Measurements from ENCODE around the gene SLC6A8. TPM values are rescaled to one million over a fixed set of nuclear protein-coding genes. Genes with fewer than 3 reads are reported as not detected.

The SLC6A8 gene
- total RNA-seq, 2 donors from 2014 or later, result 1.8 to 2.2 TPM

DNA sequence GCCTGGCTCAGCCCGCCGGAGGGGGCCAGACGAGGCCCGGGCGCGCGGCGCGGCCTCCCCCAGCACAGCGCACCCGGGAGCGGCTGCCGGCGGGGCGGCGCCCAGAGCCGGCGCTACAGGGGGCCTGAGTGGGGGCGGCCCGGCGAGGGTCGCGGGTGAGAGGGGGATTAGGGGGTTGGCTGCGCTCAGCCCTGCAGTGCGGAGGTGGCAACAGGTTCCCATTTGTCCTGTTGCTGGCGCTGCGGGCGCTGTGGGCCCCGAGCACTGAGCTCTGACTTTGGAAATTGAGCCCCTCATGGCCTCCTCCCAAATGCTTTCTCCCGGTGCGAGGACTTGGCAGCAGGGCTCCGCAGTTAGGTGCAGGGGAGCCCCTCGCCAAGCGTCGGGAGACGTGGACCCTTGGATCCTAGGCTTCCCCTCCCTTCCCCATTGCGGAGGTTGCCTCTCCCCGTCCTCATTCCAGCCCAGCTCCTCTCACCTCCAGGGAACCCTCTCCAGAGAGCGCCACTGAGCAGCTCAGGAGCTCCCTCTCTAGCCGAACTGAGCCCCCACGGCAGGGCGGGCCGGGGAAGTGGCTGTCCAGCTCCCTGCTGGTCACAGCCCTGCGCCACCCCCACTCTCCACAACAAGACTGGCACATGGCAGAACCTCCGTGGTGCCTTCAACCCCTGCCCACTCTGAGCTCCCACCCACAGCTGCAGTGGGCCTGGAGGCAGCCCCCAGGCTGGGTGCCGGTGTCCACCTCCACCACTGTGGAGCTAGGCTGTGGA, 43.2 kb upstream of the SLC6A8 start:
- Mint-ChIP-seq H3K4me3 (peak overlapping the region in 1 of 2 donors; percentile 42), H3K36me3 (ENCODE audit: insufficient read depth in 2 of 2) (no peaks in the 10 kb centered on the region), H3K9me3 (no peaks in the 10 kb centered on the region), H3K27me3 (ENCODE audit: low read depth) (peaks cover 36% of the 10 kb centered on the region), H3K27ac (no peak overlapping the region), H3K4me1 (ENCODE audit: low read depth) (peaks cover 10% of the 10 kb centered on the region)
- DNase-seq (no peak), ATAC-seq (replicated peaks in 1 of 2) (peak; percentile 22 to 30)

DNA sequence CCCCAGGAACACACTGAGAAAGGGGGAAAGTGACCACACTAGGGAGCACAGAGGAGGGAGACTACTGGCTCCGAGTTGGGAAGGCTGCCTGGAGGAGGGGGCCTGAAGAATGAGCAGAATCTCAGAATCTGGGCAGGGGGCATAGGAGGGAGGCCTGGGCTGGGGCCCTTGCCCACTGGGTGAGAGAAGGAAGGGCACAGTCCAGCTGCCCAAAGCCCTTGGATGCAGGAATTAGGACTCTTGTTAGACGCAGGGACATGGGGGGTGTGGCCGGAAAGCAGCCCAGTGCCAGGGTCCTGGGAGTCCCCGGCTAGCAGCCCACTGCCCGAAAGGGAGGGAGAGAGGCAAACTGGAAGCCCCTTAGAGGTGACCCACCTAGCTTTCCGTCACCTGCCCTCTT, 42.6 kb upstream of the SLC6A8 start:
- Mint-ChIP-seq H3K4me3 (no peak overlapping the region), H3K27me3 (ENCODE audit: low read depth) (peaks cover 36% of the 10 kb centered on the region), H3K36me3 (ENCODE audit: insufficient read depth in 2 of 2) (no peaks in the 10 kb centered on the region)

DNA sequence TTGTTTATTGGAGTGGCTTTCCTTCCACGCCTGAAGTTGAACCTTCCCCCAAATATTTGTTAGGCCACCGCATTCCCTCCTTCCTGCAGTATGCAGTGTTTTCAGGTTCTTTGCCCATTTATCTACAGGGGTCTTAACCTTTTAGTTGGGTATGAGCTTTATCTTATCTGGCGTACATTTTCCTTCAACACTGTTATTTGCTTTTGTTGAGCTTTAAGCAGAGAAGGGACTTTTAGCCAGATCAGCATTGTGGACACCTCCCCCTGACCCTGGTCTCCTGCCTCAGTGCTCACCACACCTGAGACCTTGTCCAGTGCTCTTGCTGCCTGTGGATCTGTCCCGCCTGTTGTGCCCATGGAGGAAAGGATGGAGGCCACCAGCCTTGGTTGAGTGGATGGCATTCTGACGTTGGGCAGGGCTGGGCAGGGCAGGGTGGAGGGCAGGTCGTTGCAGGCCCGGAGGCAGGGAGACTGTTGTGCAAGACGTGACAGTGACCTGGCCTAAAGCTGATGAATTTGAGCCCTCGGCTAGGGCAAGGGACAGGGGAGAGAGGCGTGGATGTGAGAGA, 41.7 kb upstream of the SLC6A8 start:
- H3K4me3 Mint-ChIP-seq, result no peak overlapping the region
- H3K27me3 Mint-ChIP-seq (ENCODE audit: low read depth), result peaks cover 36% of the 10 kb centered on the region
- no peaks in the 10 kb centered on the region for H3K9me3 Mint-ChIP-seq
- H3K4me1 Mint-ChIP-seq (ENCODE audit: low read depth), result peaks cover 10% of the 10 kb centered on the region
- no peaks in the 10 kb centered on the region for H3K36me3 Mint-ChIP-seq (ENCODE audit: insufficient read depth in 2 of 2)
- DNase-seq, result no peak
- no peak for ATAC-seq (replicated peaks in 1 of 2)
- no peak overlapping the region for H3K27ac Mint-ChIP-seq

More for the DNA sequence above, 42.6 kb upstream of the SLC6A8 start:
- ATAC-seq (replicated peaks in 1 of 2), result no peak
- no peak overlapping the region for H3K27ac Mint-ChIP-seq
- peaks cover 10% of the 10 kb centered on the region for H3K4me1 Mint-ChIP-seq (ENCODE audit: low read depth)
- no peak for DNase-seq
- no peaks in the 10 kb centered on the region for H3K9me3 Mint-ChIP-seq

GRCh38 chrX:153646620-153647373, 40.9 kb upstream of the SLC6A8 start, which contains the start of gene DUSP9:
Gene DUSP9 (plus strand): TSS chrX:153647203. CDS start chrX:153647954, 751 bp downstream.
- Mint-ChIP-seq H3K4me3 (peak within 1 kb of the TSS in 1 of 2 donors; percentile 44), H3K27me3 (ENCODE audit: low read depth) (peaks cover 35% of the 10 kb centered on the region), H3K36me3 (ENCODE audit: insufficient read depth in 2 of 2) (no peaks in the 10 kb centered on the region), H3K4me1 (ENCODE audit: low read depth) (peaks cover 6% of the 10 kb centered on the region), H3K9me3 (no peaks in the 10 kb centered on the region), H3K27ac (no peak within 1 kb of the TSS)
- ATAC-seq (replicated peaks in 1 of 2) (peak; percentile 23 to 39), DNase-seq (no peak)

DNA sequence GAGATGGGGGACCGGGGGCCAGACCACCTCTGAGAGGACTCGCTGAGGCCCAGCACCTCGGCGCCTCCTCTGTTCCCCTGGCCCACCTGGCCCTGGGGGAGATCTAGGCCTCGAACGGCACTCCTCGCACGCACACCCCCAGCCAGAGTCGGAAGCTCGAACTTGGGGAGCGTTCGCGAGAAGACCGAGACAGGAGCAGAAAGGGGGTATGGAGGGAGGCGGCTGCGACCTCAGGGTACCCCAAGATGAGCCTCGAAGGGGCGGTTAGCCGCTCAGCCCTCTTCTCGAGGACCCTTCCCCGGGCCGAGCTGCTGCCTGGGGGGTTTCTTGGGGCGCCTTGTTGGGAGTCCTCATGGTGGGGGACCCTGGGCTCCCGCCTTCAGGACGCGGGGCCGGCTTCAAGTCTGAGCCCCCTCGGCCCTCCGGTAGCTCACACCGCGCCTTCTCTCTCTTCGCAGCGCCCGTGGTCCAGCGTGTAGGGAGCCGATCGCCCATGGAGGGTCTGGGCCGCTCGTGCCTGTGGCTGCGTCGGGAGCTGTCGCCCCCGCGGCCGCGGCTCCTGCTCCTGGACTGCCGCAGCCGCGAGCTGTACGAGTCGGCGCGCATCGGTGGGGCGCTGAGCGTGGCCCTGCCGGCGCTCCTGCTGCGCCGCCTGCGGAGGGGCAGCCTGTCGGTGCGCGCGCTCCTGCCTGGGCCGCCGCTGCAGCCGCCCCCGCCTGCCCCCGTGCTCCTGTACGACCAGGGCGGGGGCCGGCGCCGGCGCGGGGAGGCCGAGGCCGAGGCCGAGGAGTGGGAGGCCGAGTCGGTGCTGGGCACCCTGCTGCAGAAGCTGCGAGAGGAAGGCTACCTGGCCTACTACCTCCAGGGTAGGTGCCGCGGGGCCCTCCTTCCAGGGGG, 40.0 kb upstream of the SLC6A8 start:
- Mint-ChIP-seq H3K27me3 (ENCODE audit: low read depth) (peaks cover 35% of the 10 kb centered on the region), H3K36me3 (ENCODE audit: insufficient read depth in 2 of 2) (no peaks in the 10 kb centered on the region), H3K27ac (no peak overlapping the region), H3K4me3 (peak overlapping the region in 1 of 2 donors; percentile 44), H3K9me3 (no peaks in the 10 kb centered on the region), H3K4me1 (ENCODE audit: low read depth) (peaks cover 4% of the 10 kb centered on the region)
- DNase-seq, result no peak
- ATAC-seq (replicated peaks in 1 of 2), result no peak

DNA sequence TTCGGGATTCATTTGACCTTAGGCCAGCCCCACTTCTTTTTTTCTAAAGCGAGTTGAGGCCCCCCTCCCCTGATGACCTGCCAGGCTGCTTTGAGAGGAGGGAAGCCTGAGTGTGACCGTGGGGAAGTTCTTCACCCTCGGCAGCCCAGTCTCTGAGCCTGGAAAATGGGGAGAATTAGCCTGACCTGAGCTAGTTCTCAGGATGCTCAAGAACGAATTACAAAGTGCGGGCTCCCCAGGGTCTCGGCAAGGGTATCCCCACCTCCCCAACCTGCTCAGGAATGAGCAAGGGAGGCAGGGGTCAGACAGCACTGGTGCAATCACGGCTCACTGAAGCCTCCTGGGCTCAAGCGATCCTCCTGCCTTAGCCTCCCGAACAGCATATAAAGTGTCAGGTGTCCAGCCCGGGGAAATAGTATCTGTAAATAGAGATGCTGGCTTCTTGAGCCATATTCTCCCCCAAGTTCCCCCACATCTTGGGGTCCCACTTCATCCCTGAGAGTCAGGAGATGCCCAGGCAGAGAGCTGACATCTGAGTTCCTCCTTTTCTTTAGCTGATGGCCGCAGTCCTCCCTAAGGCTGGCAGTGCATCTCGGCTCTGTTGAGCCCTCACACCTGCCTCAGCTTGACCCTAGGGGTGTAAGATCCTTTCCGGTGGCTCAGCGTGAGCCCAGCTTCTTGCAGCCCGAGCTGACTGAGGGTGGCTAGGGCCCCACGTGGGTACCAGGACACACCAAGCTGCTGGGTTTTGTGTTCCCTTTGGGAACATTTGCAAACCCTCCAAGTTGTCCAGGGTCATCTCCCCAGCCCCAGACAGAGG, 39.2 kb upstream of the SLC6A8 start:
- DNase-seq (no peak), ATAC-seq (replicated peaks in 1 of 2) (no peak)
- Mint-ChIP-seq H3K4me1 (ENCODE audit: low read depth) (no peaks in the 10 kb centered on the region), H3K9me3 (no peaks in the 10 kb centered on the region), H3K4me3 (no peak overlapping the region), H3K27ac (no peak overlapping the region), H3K27me3 (ENCODE audit: low read depth) (peaks cover 29% of the 10 kb centered on the region), H3K36me3 (ENCODE audit: insufficient read depth in 2 of 2) (no peaks in the 10 kb centered on the region)

DNA sequence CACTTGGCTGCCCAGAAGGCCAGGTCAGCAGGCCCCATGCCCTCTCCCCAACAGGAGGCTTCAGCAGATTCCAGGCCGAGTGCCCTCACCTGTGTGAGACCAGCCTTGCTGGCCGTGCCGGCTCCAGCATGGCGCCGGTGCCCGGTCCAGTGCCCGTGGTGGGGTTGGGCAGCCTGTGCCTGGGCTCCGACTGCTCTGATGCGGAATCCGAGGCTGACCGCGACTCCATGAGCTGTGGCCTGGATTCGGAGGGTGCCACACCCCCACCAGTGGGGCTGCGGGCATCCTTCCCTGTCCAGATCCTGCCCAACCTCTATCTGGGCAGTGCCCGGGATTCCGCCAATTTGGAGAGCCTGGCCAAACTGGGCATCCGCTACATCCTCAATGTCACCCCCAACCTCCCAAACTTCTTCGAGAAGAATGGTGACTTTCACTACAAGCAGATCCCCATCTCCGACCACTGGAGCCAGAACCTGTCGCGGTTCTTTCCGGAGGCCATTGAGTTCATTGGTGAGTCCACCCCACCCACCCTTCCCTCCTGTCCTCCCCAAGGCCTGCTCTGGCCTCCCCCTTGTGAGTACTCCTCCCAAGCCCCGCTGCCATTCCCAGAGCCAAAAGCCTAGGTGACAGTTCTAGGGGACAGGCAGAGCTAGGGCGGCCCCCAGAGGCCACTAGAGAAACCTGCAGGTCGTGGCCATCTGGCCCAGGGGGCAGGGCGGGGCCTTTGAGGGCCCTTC, 38.4 kb upstream of the SLC6A8 start:
- Mint-ChIP-seq H3K4me1 (ENCODE audit: low read depth) (no peaks in the 10 kb centered on the region), H3K27ac (no peak overlapping the region), H3K9me3 (no peaks in the 10 kb centered on the region), H3K4me3 (no peak overlapping the region), H3K36me3 (ENCODE audit: insufficient read depth in 2 of 2) (no peaks in the 10 kb centered on the region), H3K27me3 (ENCODE audit: low read depth) (peaks cover 29% of the 10 kb centered on the region)
- DNase-seq, result peak; percentile 46 to 52
- ATAC-seq (replicated peaks in 1 of 2), result peak; percentile 65 to 82

GRCh38 chrX:153649915-153650782, 37.6 kb upstream of the SLC6A8 start:
- ATAC-seq (replicated peaks in 1 of 2), result no peak

GRCh38 chrX:153650959-153651358, 36.8 kb upstream of the SLC6A8 start:
- ATAC-seq (replicated peaks in 1 of 2) (no peak), DNase-seq (no peak)
- no peak overlapping the region for H3K27ac Mint-ChIP-seq
- peaks cover 14% of the 10 kb centered on the region for H3K27me3 Mint-ChIP-seq (ENCODE audit: low read depth)
- H3K36me3 Mint-ChIP-seq (ENCODE audit: insufficient read depth in 2 of 2), result no peaks in the 10 kb centered on the region
- H3K4me1 Mint-ChIP-seq (ENCODE audit: low read depth), result no peaks in the 10 kb centered on the region
- H3K9me3 Mint-ChIP-seq, result no peaks in the 10 kb centered on the region
- H3K4me3 Mint-ChIP-seq, result no peak overlapping the region

More at GRCh38 chrX:153649915-153650782, 37.6 kb upstream of the SLC6A8 start:
- H3K9me3 Mint-ChIP-seq, result no peaks in the 10 kb centered on the region
- no peak overlapping the region for H3K27ac Mint-ChIP-seq
- DNase-seq, result no peak
- no peaks in the 10 kb centered on the region for H3K4me1 Mint-ChIP-seq (ENCODE audit: low read depth)
- peaks cover 22% of the 10 kb centered on the region for H3K27me3 Mint-ChIP-seq (ENCODE audit: low read depth)
- H3K36me3 Mint-ChIP-seq (ENCODE audit: insufficient read depth in 2 of 2), result no peaks in the 10 kb centered on the region
- H3K4me3 Mint-ChIP-seq, result no peak overlapping the region

GRCh38 chrX:153651540-153652079, 36.1 kb upstream of the SLC6A8 start:
- no peaks in the 10 kb centered on the region for H3K4me1 Mint-ChIP-seq (ENCODE audit: low read depth)
- no peak overlapping the region for H3K4me3 Mint-ChIP-seq
- no peak for DNase-seq
- H3K9me3 Mint-ChIP-seq, result no peaks in the 10 kb centered on the region
- no peaks in the 10 kb centered on the region for H3K36me3 Mint-ChIP-seq (ENCODE audit: insufficient read depth in 2 of 2)
- H3K27me3 Mint-ChIP-seq (ENCODE audit: low read depth), result peaks cover 8% of the 10 kb centered on the region
- peak in 1 of 2 donors; percentile 52 for ATAC-seq (replicated peaks in 1 of 2)
- no peak overlapping the region for H3K27ac Mint-ChIP-seq
